C4-2B (cell line): ENCODE measurements around the gene COL10A1.

Experiments
- H3K27ac ChIP-seq: fragments of 450-650 bp; 2 replicates; pipeline ENCODE4 v1.5.1; 2017
- CTCF ChIP-seq: fragments of 450-650 bp; conservative IDR thresholded peaks from 2 replicates; pipeline ENCODE4 v1.5.1; 2017; ENCODE audit warnings: mild to moderate bottlenecking
- ZFX ChIP-seq: fragments of 450-650 bp; IDR thresholded peaks from 2 replicates; pipeline ENCODE4 v1.6.1; 2017

The COL10A1 gene

GRCh38 chr6:116120430-116120829 is 5.5 kb downstream of the COL10A1 start:
- H3K27ac ChIP-seq: no peak overlapping the region
- no peak for TF ChIP-seq CTCF
- no peak for TF ChIP-seq ZFX

GRCh38 chr6:116118608-116119007 is 7.3 kb downstream of the COL10A1 start:
- H3K27ac ChIP-seq: no peak overlapping the region
- TF ChIP-seq ZFX: no peak
- TF ChIP-seq CTCF: no peak

GRCh38 chr6:116115781-116116180 is 10.2 kb downstream of the COL10A1 start:
- H3K27ac ChIP-seq: no peak overlapping the region
- TF ChIP-seq ZFX: no peak
- peak; percentile 48 for TF ChIP-seq CTCF

- TF ChIP-seq CTCF (no peak), ZFX (no peak)
- peak overlapping the region; percentile 62 for H3K27ac ChIP-seq
Measured at GRCh38 chr6:116113386-116113785, 12.5 kb downstream of the COL10A1 start.

- H3K27ac ChIP-seq: peak overlapping the region; percentile 70; the same call in 1 of the 2 replicates
- TF ChIP-seq ZFX: no peak
- TF ChIP-seq CTCF: peak; percentile 71
Measured at GRCh38 chr6:116111552-116112528, 14.1 kb downstream of the COL10A1 start.

- TF ChIP-seq CTCF (no peak), ZFX (no peak)
- no peak overlapping the region for H3K27ac ChIP-seq
Measured at GRCh38 chr6:116108836-116109235, 17.1 kb downstream of the COL10A1 start.

- TF ChIP-seq CTCF: no peak
- no peak for TF ChIP-seq ZFX
- no peak overlapping the region for H3K27ac ChIP-seq
Measured at GRCh38 chr6:116106146-116106545, 19.8 kb downstream of the COL10A1 start.
